ENCODE measurements around the gene ZNF22. TPM values are rescaled to one million over a fixed set of nuclear protein-coding genes. Genes with fewer than 3 reads are reported as not detected.

ZNF22 gene
- total and polyA plus RNA-seq, 2 of the 8 experiments (the other 6 are each of a cell fraction or from before 2014, with no cell fraction given), result 18.2 to 45.2 TPM

DNA sequence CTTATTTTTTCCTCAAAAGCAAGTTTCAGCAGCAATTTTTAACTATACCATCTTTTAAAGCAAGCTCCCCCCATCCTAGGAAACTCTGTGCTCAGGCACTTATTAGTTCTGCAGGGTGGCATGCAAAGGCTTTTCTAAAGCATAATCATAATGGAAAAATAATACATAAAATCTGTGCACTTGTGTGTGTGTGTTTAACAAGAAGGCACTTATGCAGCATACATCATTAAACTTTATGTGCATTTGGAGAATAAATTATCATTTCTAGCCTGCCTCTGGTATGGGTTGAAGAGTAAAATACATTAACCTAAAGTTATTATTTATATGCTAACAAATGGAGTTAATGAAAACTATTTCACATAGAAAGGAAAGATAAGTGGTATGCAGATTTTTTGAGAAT, 46.7 kb upstream of the ZNF22 start:
- Histone ChIP-seq H2BK12ac (ENCODE audit: low read depth, low read length) (no peak overlapping the region), H3K4ac (replicated peaks; ENCODE audit: insufficient read length, low read depth, low read length) (no peak overlapping the region), H3K4me3 (ENCODE audit: extremely low read depth in 1 of 4, insufficient read depth in 2 of 4, low read depth in 3 of 4, low read length in 4 of 4) (no peak overlapping the region), H3K23me2 (ENCODE audit: low read depth, low read length) (peaks cover 4% of the 10 kb centered on the region), H3K56ac (replicated peaks; ENCODE audit: insufficient read length, low read depth, low read length) (no peak overlapping the region), H2BK5ac (ENCODE audit: low read depth, low read length) (no peak overlapping the region), H3K18ac (ENCODE audit: extremely low read depth, low read length) (no peak overlapping the region), H2BK15ac (ENCODE audit: low read length) (no peak overlapping the region), H3K79me2 (ENCODE audit: control insufficient read depth in 1 of 2, insufficient read depth in 2 of 2, low read length in 2 of 2) (no peaks in the 10 kb centered on the region), H4K20me1 (replicated peaks in 1 of 2; ENCODE audit: control insufficient read depth in 1 of 2, insufficient read depth in 2 of 2, low read length in 2 of 2) (no peaks in the 10 kb centered on the region), H3K4me1 (replicated peaks in 1 of 4; ENCODE audit: control insufficient read depth in 3 of 4, insufficient read depth in 4 of 4, low read length in 3 of 4) (peaks cover 0 to 10% (median under 1%) of the 10 kb centered on the region in 4 experiments; a peak in 2 of 7 replicates), H4K91ac (replicated peaks; ENCODE audit: insufficient read length, low read length) (no peak overlapping the region), H3K9ac (replicated peaks in 1 of 4; ENCODE audit: extremely low read depth in 1 of 4, low read depth in 3 of 4, low read length in 3 of 4) (no peak overlapping the region), H3K23ac (ENCODE audit: insufficient read length) (no peak overlapping the region), H3K79me1 (ENCODE audit: low read depth, low read length) (no peaks in the 10 kb centered on the region), H3K9me3 (ENCODE audit: insufficient read depth in 2 of 2, low read depth in 1 of 2, low read length in 1 of 2) (no peaks in the 10 kb centered on the region), H3K27me3 (replicated peaks in 1 of 4; ENCODE audit: control insufficient read depth in 3 of 4, extremely low read depth in 1 of 4, insufficient read depth in 3 of 4, low read length in 3 of 4) (no peaks in the 10 kb centered on the region; a peak in 1 of 7 replicates), H3K36me3 (ENCODE audit: control insufficient read depth in 2 of 4, insufficient read depth in 4 of 4, low read length in 3 of 4) (no peaks in the 10 kb centered on the region), H3K14ac (ENCODE audit: insufficient read length) (no peak overlapping the region), H4K8ac (ENCODE audit: extremely low read depth, insufficient read depth, low read length) (no peak overlapping the region), H3K4me2 (ENCODE audit: insufficient read depth in 1 of 2, low read depth in 2 of 2, low read length in 2 of 2) (no peak overlapping the region), H3K27ac (ENCODE audit: low read depth, low read length) (no peak overlapping the region), H2AFZ (ENCODE audit: low read length) (no peak overlapping the region), H2BK20ac (ENCODE audit: low read length) (no peak overlapping the region), H2BK120ac (replicated peaks; ENCODE audit: low read depth, low read length) (no peak overlapping the region), H2AK5ac (ENCODE audit: low read depth, low read length) (no peak overlapping the region), H4K5ac (ENCODE audit: insufficient read length, low read depth, low read length) (no peak overlapping the region)
- CTCF ChIA-PET (ENCODE audit: partially characterized antibody), result interaction anchor here (0.7 to 13.4 kb wide), 8 partner anchors 12 to 89 kb away, joined by 3 to 143 read pairs (median 4); partner anchors contain the start of gene DEPP1
- TF ChIP-seq BACH1 (IDR thresholded peaks at IDR 0.05; ENCODE audit: low read length) (no peak), EP300 (IDR thresholded peaks at IDR 0.05; ENCODE audit: borderline replicate concordance in 1 of 2, low read depth in 2 of 2, low read length in 2 of 2) (no peak), BRCA1 (IDR thresholded peaks at IDR 0.05; ENCODE audit: low read depth, low read length) (no peak), JUN (IDR thresholded peaks at IDR 0.05; ENCODE audit: low read depth, low read length) (no peak), SP4 (IDR thresholded peaks at IDR 0.05; ENCODE audit: low read length) (no peak), CREB1 (IDR thresholded peaks at IDR 0.05) (no peak), NRF1 (IDR thresholded peaks at IDR 0.05; ENCODE audit: low read depth, low read length) (no peak), RAD21 (IDR thresholded peaks at IDR 0.05 in 1 of 2, conservative IDR thresholded peaks at IDR 0.05 in 1 of 2; ENCODE audit: low read depth in 2 of 2, low read length in 2 of 2) (no peak)
- POLR2A ChIA-PET (ENCODE audit: partially characterized antibody), result interaction anchor here (2.6 kb wide), 1 partner anchor 9 kb away, joined by 14 read pairs; no protein-coding TSS in a partner anchor
- DNase-seq (ENCODE audit: low read depth in 1 of 2, low spot score in 2 of 2) (no peak), FAIRE-seq (no peak)
